Smooth muscle cell (in vitro differentiated cells): ENCODE results near the gene SELENOI. TPM values are rescaled to one million over a fixed set of nuclear protein-coding genes. Genes with fewer than 3 reads are reported as not detected.
"Not testable (repeated sequence)": the region's sequence is repeated elsewhere in the genome, so short reads cannot be mapped to it uniquely, and the experiment has no call there.

Experiments
- DNase-seq: peaks from one replicate; lab custom pipeline; 2025; ENCODE audit not compliant: unreplicated experiment; lab: John Stamatoyannopoulos, UW
- H2AFZ ChIP-seq: fragments of 200-600 bp; sonication (generic); 2 replicates; pipeline ENCODE4 v1.6.0; 2016; ENCODE audit warnings: antibody characterized with exemption, low read depth, mild to moderate bottlenecking
- H3F3A ChIP-seq: fragments of 200-600 bp; sonication (generic); 2 replicates; pipeline ENCODE4 v1.6.0; 2017; ENCODE audit warnings: antibody characterized with exemption, low read depth
- H3K27ac ChIP-seq: fragments of 200-600 bp; sonication (generic); 2 replicates; pipeline ENCODE4 v1.5.1; 2016; ENCODE audit warnings: low read depth, mild to moderate bottlenecking
- H3K27me3 ChIP-seq: fragments of 200-600 bp; sonication (generic); 2 replicates; pipeline ENCODE4 v1.6.1; 2016; ENCODE audit warnings: low read depth, mild to moderate bottlenecking
- H3K36me3 ChIP-seq: fragments of 200-600 bp; sonication (generic); 2 replicates; pipeline ENCODE4 v1.5.1; 2016; ENCODE audit warnings: low read depth
- H3K4me1 ChIP-seq: fragments of 200-600 bp; sonication (generic); 2 replicates; pipeline ENCODE4 v1.5.1; 2016; ENCODE audit warnings: low read depth
- H3K4me2 ChIP-seq: fragments of 200-600 bp; sonication (generic); 2 replicates; pipeline ENCODE4 v1.6.0; 2016; ENCODE audit warnings: mild to moderate bottlenecking
- H3K4me3 ChIP-seq: fragments of 200-600 bp; sonication (generic); 2 replicates; pipeline ENCODE4 v1.5.1; 2016; ENCODE audit warnings: mild to moderate bottlenecking
- H3K79me2 ChIP-seq: fragments of 200-600 bp; sonication (generic); 2 replicates; pipeline ENCODE4 v1.6.0; 2016; ENCODE audit warnings: low read depth, mild to moderate bottlenecking
- H3K9ac ChIP-seq: fragments of 200-600 bp; sonication (generic); 2 replicates; pipeline ENCODE4 v1.6.0; 2016; ENCODE audit warnings: low read depth
- H3K9me3 ChIP-seq: fragments of 200-600 bp; sonication (generic); replicated peaks from 2 replicates; pipeline ENCODE4 v1.5.1; 2016; ENCODE audit warnings: low read depth
- H4K20me1 ChIP-seq: fragments of 200-600 bp; sonication (generic); 2 replicates; pipeline ENCODE4 v1.6.0; 2016; ENCODE audit warnings: low read depth
- CTCF ChIP-seq: fragments of 200-600 bp; sonication (generic); IDR thresholded peaks from 2 replicates; pipeline ENCODE4 v1.5.1; 2017; ENCODE audit warnings: borderline replicate concordance, mild to moderate bottlenecking, antibody characterized with exemption; ENCODE audit not compliant: insufficient read depth, poor library complexity, severe bottlenecking
- WGBS: methylation state at CpG from one replicate; pipeline ENCODE4 v1.1.7; 2016; ENCODE audit warnings: low lambda C conversion rate; 5-methylcytosine and 5-hydroxymethylcytosine counted together
- polyA plus RNA-seq: library from polyadenylated mRNA; unstranded; fragments of >200 nt; fragmentation: Nextera tagmentation; extraction: Ambion mirVana; gene quantifications from 2 replicates; pipeline ENCODE4 v1.2.1, GENCODE V29; 2016
- total RNA-seq: library from RNA; depleted of rRNA; stranded (reverse); fragments of >200 nt; gene quantifications from 2 replicates; pipeline ENCODE4 v1.2.3, GENCODE V29; 2014

The SELENOI gene
- total and polyA plus RNA-seq, 2 experiments from 2014 or later, result 3.3 to 26.3 TPM

DNA sequence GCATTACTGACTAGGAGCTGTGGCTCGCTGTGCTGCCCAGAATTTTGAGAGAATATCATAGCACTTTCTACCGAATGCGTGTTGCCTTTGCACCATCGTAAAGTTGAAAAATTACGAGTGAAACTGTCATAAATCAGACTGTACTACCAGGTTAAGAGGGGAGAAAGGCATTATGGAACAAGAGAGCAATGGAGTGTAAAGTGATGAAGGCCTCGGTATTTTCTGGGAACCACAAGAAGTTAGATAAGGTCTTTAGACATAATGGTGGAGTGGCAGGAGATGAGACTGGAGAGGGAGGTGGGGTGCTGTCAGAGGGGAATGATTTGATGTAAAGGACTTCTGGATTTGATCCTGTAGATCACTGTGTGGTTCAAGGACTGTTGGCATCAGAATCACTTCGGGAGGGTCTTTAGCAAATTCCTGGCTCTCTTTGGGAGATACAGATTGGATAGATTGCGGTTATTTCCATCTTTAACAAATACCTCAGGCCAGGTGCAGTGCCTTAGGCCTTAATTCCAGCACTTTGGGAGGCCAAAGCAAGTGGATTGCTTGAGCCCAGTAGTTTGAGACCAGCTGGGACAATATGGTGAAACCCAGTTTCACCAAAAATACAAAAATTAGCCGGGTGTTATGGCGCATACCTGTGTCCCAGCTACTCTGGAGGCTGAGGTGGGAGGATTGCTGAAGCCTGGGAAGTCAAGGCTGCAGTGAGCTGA, 5.6 kb downstream of the SELENOI start:
- Histone ChIP-seq H3K4me1 (peaks cover 22% of the 10 kb centered on the region), H3F3A (peaks cover 17% of the 10 kb centered on the region), H3K9me3 (no peaks in the 10 kb centered on the region), H3K36me3 (no peaks in the 10 kb centered on the region), H3K79me2 (peaks cover 92% of the 10 kb centered on the region), H3K9ac (no peak overlapping the region), H3K4me2 (no peak overlapping the region), H3K27ac (no peak overlapping the region), H3K4me3 (no peak overlapping the region), H4K20me1 (peaks cover 60% of the 10 kb centered on the region), H3K27me3 (no peaks in the 10 kb centered on the region), H2AFZ (no peak overlapping the region)
- no peak for TF ChIP-seq CTCF
- no peak for DNase-seq
- WGBS, result 90% methylated on average over 10 of the region's 10 CpGs

GRCh38 chr2:26352892-26353291, 6.9 kb downstream of the SELENOI start:
- Histone ChIP-seq H3K9ac (no peak overlapping the region), H3K79me2 (peaks cover 92% of the 10 kb centered on the region), H3K4me2 (no peak overlapping the region), H2AFZ (no peak overlapping the region), H4K20me1 (peaks cover 58% of the 10 kb centered on the region), H3K4me1 (peaks cover 11% of the 10 kb centered on the region), H3K4me3 (no peak overlapping the region), H3K27ac (peak overlapping the region; percentile 93), H3F3A (peaks cover 17% of the 10 kb centered on the region), H3K36me3 (no peaks in the 10 kb centered on the region), H3K27me3 (no peaks in the 10 kb centered on the region), H3K9me3 (no peaks in the 10 kb centered on the region)
- no peak for TF ChIP-seq CTCF
- 60% methylated on average over 1 of the region's 1 CpG for WGBS
- DNase-seq, result no peak

GRCh38 chr2:26354469-26354868, 8.5 kb downstream of the SELENOI start:
- not testable (repeated sequence) for DNase-seq, H3K4me3 ChIP-seq, H2AFZ ChIP-seq, H3K9ac ChIP-seq, H3K9me3 ChIP-seq, H3K36me3 ChIP-seq, H3K27me3 ChIP-seq, H3K4me1 ChIP-seq
- Histone ChIP-seq H3F3A (peaks cover 17% of the 10 kb centered on the region), H3K4me2 (peak overlapping the region; percentile 75), H4K20me1 (peaks cover 66% of the 10 kb centered on the region), H3K79me2 (peaks cover 91% of the 10 kb centered on the region), H3K27ac (peak overlapping the region; percentile 93)
- WGBS, result 98% methylated on average over 16 of the region's 16 CpGs

- WGBS, result 19% methylated on average over 9 of the region's 9 CpGs
- Histone ChIP-seq H3K9ac (peak overlapping the region; percentile 76), H3K9me3 (no peaks in the 10 kb centered on the region), H3K4me3 (no peak overlapping the region), H3K79me2 (peaks cover 91% of the 10 kb centered on the region), H2AFZ (peak overlapping the region; percentile 35), H3K27ac (peak overlapping the region; percentile 93), H3F3A (peaks cover 17% of the 10 kb centered on the region), H3K27me3 (no peaks in the 10 kb centered on the region), H4K20me1 (peaks cover 71% of the 10 kb centered on the region), H3K4me1 (peaks cover 6% of the 10 kb centered on the region), H3K36me3 (no peaks in the 10 kb centered on the region), H3K4me2 (peak overlapping the region; percentile 75)
- no peak for TF ChIP-seq CTCF
- no peak for DNase-seq
Observed at GRCh38 chr2:26355038-26355995, 9.4 kb downstream of the SELENOI start.
